NT2/D1 (cell line): ENCODE results near the gene TFPI.

Experiments
- SUZ12 ChIP-seq: IDR thresholded peaks from 2 replicates; pipeline ENCODE4 v1.6.1; 2011; ENCODE audit not compliant: insufficient read length, insufficient read depth; ENCODE audit errors: extremely low read depth
- YY1 ChIP-seq: IDR thresholded peaks from 2 replicates; pipeline ENCODE4 v1.6.1; 2011; ENCODE audit not compliant: insufficient read length, insufficient read depth

- no peak for TF ChIP-seq SUZ12
- TF ChIP-seq YY1: no peak
Measured at GRCh38 chr2:187421519-187421918, 132.7 kb downstream of the TFPI start.
